PC-3 (cell line): ENCODE measurements around the gene ZNF441. TPM values are rescaled to one million over a fixed set of nuclear protein-coding genes. Genes with fewer than 3 reads are reported as not detected.

Source experiments
- ATAC-seq: fragments of 200-7000 bp; cut with Tn5 transposase; 2 replicates; pipeline ENCODE4 v1.9.1; 2020; ENCODE audit warnings: mild to moderate bottlenecking, moderate library complexity
- BruUV-seq: library from RNA; stranded (reverse); fragments of 400-500 nt; replicated peaks from 2 replicates; lab custom pipeline; 2021; lab: Mats Ljungman, UMichigan
- CTCF ChIA-PET: fragments of 300-600 bp; sonication (Branson Sonifier 250); formaldehyde crosslinking; loops from one replicate; lab custom pipeline; 2022; ENCODE audit warnings: antibody characterized with exemption; lab: Charles Lee
- POLR2A ChIA-PET: fragments of 300-600 bp; sonication (Branson Sonifier 250); formaldehyde crosslinking; loops from one replicate; lab custom pipeline; 2022; ENCODE audit warnings: antibody characterized with exemption; ENCODE audit not compliant: unreplicated experiment; lab: Charles Lee
- DNase-seq: peaks from one replicate; pipeline ENCODE4 v3.0.0-alpha.2; 2015
- H2AFZ ChIP-seq: fragments of 300-600 bp; sonication (generic); 2 replicates; pipeline ENCODE4 v1.6.0; 2016; ENCODE audit warnings: antibody characterized with exemption, low read length
- H3F3A ChIP-seq: fragments of 300-600 bp; sonication (generic); one replicate; pipeline ENCODE4 v1.6.0; 2017; ENCODE audit warnings: antibody characterized with exemption, low read length, control low read depth, mild to moderate bottlenecking; ENCODE audit not compliant: unreplicated experiment
- H3K27ac ChIP-seq: fragments of 300-600 bp; sonication (generic); 2 replicates; pipeline ENCODE4 v1.5.1; 2016; ENCODE audit warnings: mild to moderate bottlenecking, low read length
- H3K27me3 ChIP-seq: fragments of 300-600 bp; sonication (generic); 2 replicates; pipeline ENCODE4 v1.6.1; 2016; ENCODE audit warnings: low read length, mixed read lengths
- H3K36me3 ChIP-seq: fragments of 300-600 bp; sonication (generic); 2 replicates; pipeline ENCODE4 v1.6.1; 2016; ENCODE audit warnings: low read depth, mixed run types, low read length, mixed read lengths
- H3K4me1 ChIP-seq: fragments of 300-600 bp; sonication (generic); 2 replicates; pipeline ENCODE4 v1.5.1; 2016; ENCODE audit warnings: low read length; ENCODE audit not compliant: insufficient read depth
- H3K4me2 ChIP-seq: fragments of 300-600 bp; sonication (generic); 2 replicates; pipeline ENCODE4 v1.6.0; 2016; ENCODE audit warnings: low read length
- H3K4me3 ChIP-seq: fragments of 300-600 bp; sonication (generic); 2 replicates; pipeline ENCODE4 v1.5.1; 2016; ENCODE audit warnings: mild to moderate bottlenecking, low read length, mixed read lengths
- H3K79me2 ChIP-seq: fragments of 300-600 bp; sonication (generic); 2 replicates; pipeline ENCODE4 v1.6.1; 2017; ENCODE audit warnings: low read length, mixed read lengths
- H3K9ac ChIP-seq: fragments of 300-600 bp; sonication (generic); 2 replicates; pipeline ENCODE4 v1.6.0; 2016; ENCODE audit warnings: mild to moderate bottlenecking, low read length
- H3K9me2 ChIP-seq: fragments of 300-600 bp; sonication (generic); replicated peaks from 2 replicates; pipeline ENCODE4 v1.6.1; 2016; ENCODE audit warnings: mixed run types, low read length, mixed read lengths
- H3K9me3 ChIP-seq: fragments of 300-600 bp; sonication (generic); 2 replicates; pipeline ENCODE4 v1.6.1; 2016; ENCODE audit warnings: low read length, mixed read lengths
- H4K20me1 ChIP-seq: fragments of 300-600 bp; sonication (generic); 2 replicates; pipeline ENCODE4 v1.6.1; 2016; ENCODE audit warnings: low read length, mixed read lengths
- EZH2 ChIP-seq: fragments of 300-600 bp; sonication (generic); IDR thresholded peaks from one replicate; pipeline ENCODE4 v1.6.1; 2017; ENCODE audit warnings: antibody characterized with exemption, mild to moderate bottlenecking, low read length; ENCODE audit not compliant: unreplicated experiment
- EZH2phosphoT487 ChIP-seq: fragments of 300-600 bp; sonication (generic); IDR thresholded peaks from 2 replicates; pipeline ENCODE4 v1.6.1; 2018; ENCODE audit warnings: mild to moderate bottlenecking, antibody characterized with exemption, low read length, borderline replicate concordance
- intact Hi-C: fragments of 100-400 bp; cut with micrococcal nuclease; formaldehyde crosslinking; loops from 2 replicates; pipeline ENCODE4 v1.9.0; 2023
- total RNA-seq: library from RNA; depleted of rRNA; stranded (reverse); fragments of >200 nt; gene quantifications from 2 replicates; pipeline ENCODE4 v1.2.3, GENCODE V29; 2014
- TF ChIP-seq, protein P1 (sequence below): fragments of 300-600 bp; sonication (generic); conservative IDR thresholded peaks from 2 replicates; pipeline ENCODE4 v1.5.1; 2017; ENCODE audit warnings: antibody characterized with exemption, low read depth, mild to moderate bottlenecking, low read length

Gene ZNF441
- total RNA-seq, 1 experiment from 2014 or later, result 6.9 TPM

DNA sequence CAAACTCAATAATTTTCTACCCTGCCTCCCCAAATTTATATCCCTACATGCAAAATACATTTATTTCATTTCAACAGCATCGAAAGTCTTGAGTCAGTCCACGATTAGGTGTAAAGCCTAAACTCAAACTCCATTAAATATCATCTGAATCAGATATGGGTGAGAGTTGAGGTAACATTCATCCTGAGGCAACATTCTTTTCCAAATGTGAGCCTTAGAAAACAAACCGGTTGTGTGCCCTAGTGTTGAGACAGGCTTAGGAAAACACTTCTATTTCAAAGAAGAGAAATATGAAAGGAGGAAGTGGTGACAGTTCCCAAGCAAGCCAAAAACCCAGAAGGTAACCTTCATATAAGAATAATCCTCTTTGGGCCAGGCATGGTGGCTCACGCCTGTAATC, 12.1 kb upstream of the ZNF441 start:
- CTCF ChIA-PET, result no interaction called here
- Histone ChIP-seq H3K36me3 (peaks cover 6% of the 10 kb centered on the region; the same call in 1 of the 2 replicates), H3K9ac (no peak overlapping the region), H3F3A (no peaks in the 10 kb centered on the region), H4K20me1 (no peaks in the 10 kb centered on the region), H3K9me2 (no peaks in the 10 kb centered on the region), H3K4me1 (no peaks in the 10 kb centered on the region), H3K79me2 (no peaks in the 10 kb centered on the region), H3K9me3 (peaks cover 57% of the 10 kb centered on the region), H3K27me3 (no peaks in the 10 kb centered on the region), H2AFZ (0 out of 2 replicates have a peak overlapping the region, but pooled peaks have one; percentile 7), H3K27ac (no peak overlapping the region), H3K4me3 (no peak overlapping the region), H3K4me2 (no peak overlapping the region)
- DNase-seq (peak; percentile 51), ATAC-seq (no peak)
- POLR2A ChIA-PET, result no interaction called here
- intact Hi-C loops, result no loop called here
- no TSS peak for BruUV-seq
- TF ChIP-seq EZH2 (no peak), EZH2phosphoT487 (no peak)
- TF ChIP-seq, protein P1, sequence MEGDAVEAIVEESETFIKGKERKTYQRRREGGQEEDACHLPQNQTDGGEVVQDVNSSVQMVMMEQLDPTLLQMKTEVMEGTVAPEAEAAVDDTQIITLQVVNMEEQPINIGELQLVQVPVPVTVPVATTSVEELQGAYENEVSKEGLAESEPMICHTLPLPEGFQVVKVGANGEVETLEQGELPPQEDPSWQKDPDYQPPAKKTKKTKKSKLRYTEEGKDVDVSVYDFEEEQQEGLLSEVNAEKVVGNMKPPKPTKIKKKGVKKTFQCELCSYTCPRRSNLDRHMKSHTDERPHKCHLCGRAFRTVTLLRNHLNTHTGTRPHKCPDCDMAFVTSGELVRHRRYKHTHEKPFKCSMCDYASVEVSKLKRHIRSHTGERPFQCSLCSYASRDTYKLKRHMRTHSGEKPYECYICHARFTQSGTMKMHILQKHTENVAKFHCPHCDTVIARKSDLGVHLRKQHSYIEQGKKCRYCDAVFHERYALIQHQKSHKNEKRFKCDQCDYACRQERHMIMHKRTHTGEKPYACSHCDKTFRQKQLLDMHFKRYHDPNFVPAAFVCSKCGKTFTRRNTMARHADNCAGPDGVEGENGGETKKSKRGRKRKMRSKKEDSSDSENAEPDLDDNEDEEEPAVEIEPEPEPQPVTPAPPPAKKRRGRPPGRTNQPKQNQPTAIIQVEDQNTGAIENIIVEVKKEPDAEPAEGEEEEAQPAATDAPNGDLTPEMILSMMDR, result no peak

DNA sequence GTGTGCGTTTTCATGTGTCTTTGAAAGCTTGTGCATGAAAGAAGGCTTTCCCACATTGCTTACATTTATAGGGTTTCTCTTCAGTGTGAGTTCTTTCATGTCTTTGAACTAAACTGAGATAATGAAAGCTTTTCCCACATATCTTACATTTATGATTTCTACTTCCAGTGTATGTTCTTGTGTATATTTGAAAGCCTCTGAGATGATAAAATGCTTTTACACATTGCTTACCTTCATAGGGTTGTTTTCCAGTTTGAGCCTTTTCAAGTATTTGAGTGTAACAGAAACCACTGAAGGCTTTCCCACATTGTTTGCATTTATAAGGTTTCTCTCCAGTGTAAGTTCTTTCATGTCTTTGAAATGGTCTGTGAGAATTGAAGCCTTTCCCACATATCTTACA, 9.8 kb upstream of the ZNF441 start:
- H4K20me1 ChIP-seq, result no peaks in the 10 kb centered on the region
- H3K36me3 ChIP-seq, result peaks cover 6% of the 10 kb centered on the region; the same call in 1 of the 2 replicates
- H3K27ac ChIP-seq, result no peak overlapping the region
- H3K27me3 ChIP-seq, result no peaks in the 10 kb centered on the region
- H3K4me1 ChIP-seq, result no peaks in the 10 kb centered on the region
- no peaks in the 10 kb centered on the region for H3K9me2 ChIP-seq
- H3F3A ChIP-seq, result no peaks in the 10 kb centered on the region
- no peak overlapping the region for H3K4me2 ChIP-seq
- CTCF ChIA-PET, result no interaction called here
- intact Hi-C loops, result no loop called here
- no peak overlapping the region for H2AFZ ChIP-seq
- POLR2A ChIA-PET, result no interaction called here
- peaks cover 39% of the 10 kb centered on the region for H3K9me3 ChIP-seq
- H3K79me2 ChIP-seq, result no peaks in the 10 kb centered on the region
- BruUV-seq, result no TSS peak
- TF ChIP-seq EZH2, result no peak
- no peak overlapping the region; the same call in 1 of the 2 replicates for H3K4me3 ChIP-seq
- no peak overlapping the region for H3K9ac ChIP-seq
- no peak for DNase-seq
- no peak for ATAC-seq

DNA sequence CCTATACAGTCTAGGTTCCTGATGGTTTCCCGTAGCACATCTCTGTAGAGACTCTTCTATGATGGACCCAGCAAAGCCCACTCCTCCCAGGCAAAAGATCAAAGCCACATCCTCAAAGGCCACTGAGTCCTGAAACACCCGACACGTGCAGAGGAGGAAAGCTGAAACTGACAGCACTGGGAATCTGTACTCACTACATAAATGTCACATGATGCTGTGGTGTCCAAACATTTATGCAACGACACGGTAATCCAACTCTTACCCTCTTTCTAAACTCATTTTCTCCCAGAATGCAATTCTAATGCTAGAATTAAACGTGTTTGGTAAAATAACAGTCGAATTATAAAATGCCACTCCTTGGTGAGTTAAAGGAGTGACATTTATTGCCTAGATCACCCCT, 7.0 kb upstream of the ZNF441 start:
- Histone ChIP-seq H2AFZ (no peak overlapping the region), H3K9ac (no peak overlapping the region), H3F3A (no peaks in the 10 kb centered on the region), H3K27me3 (no peaks in the 10 kb centered on the region), H3K36me3 (peaks cover 6% of the 10 kb centered on the region; the same call in 1 of the 2 replicates), H3K4me1 (no peaks in the 10 kb centered on the region), H3K4me2 (no peak overlapping the region), H3K4me3 (no peak overlapping the region), H3K9me3 (peaks cover 44% of the 10 kb centered on the region), H4K20me1 (no peaks in the 10 kb centered on the region), H3K79me2 (no peaks in the 10 kb centered on the region), H3K9me2 (no peaks in the 10 kb centered on the region), H3K27ac (no peak overlapping the region)
- no peak for TF ChIP-seq EZH2phosphoT487
- no peak for TF ChIP-seq EZH2
- TF ChIP-seq, protein P1, result no peak
- POLR2A ChIA-PET, result no interaction called here
- ATAC-seq (no peak), DNase-seq (no peak)
- no TSS peak for BruUV-seq
- CTCF ChIA-PET, result no interaction called here
- intact Hi-C loops, result no loop called here
